Coronary artery (tissue), 2 donors: ENCODE data around the gene USHBP1.

Source experiments
- DNase-seq: peaks from one replicate; pipeline ENCODE4 v3.0.0-alpha.2; 2017; ENCODE audit warnings: low spot score
- H3K27ac ChIP-seq, 2 donors: fragments of 200-600 bp; sonication (generic); one replicate each; pipeline ENCODE4 v1.5.1; 2016 to 2019
- H3K4me3 ChIP-seq: fragments of 200-600 bp; sonication (generic); 2 replicates; pipeline ENCODE4 v1.5.1; 2016; ENCODE audit warnings: mild to moderate bottlenecking, moderate library complexity
- CTCF ChIP-seq: fragments of 200-600 bp; sonication (generic); IDR thresholded peaks from one replicate; pipeline ENCODE4 v1.5.1; 2019; ENCODE audit warnings: antibody characterized with exemption

Gene USHBP1

GRCh38 chr19:17216058-17216670 lies 48.4 kb downstream of the USHBP1 start:
- H3K27ac ChIP-seq, result peak overlapping the region in 1 of 2 donors; percentile 98
- no peak for DNase-seq
- no peak for TF ChIP-seq CTCF
- peak overlapping the region; percentile 90 for H3K4me3 ChIP-seq

GRCh38 chr19:17215127-17215971 lies 49.2 kb downstream of the USHBP1 start, which contains the start of gene USE1:
TSS of gene USE1 (plus strand) at chr19:17215357. CDS start at chr19:17215406, 49 bp downstream.
- peak; percentile 93 for DNase-seq
- peak within 1 kb of the TSS; percentile 90 for H3K4me3 ChIP-seq
- H3K27ac ChIP-seq, result peak within 1 kb of the TSS; percentile 86 to 98
- no peak for TF ChIP-seq CTCF

GRCh38 chr19:17214508-17215126 lies 49.9 kb downstream of the USHBP1 start:
- H3K27ac ChIP-seq, result peak overlapping the region; percentile 86 to 98
- no peak for DNase-seq
- TF ChIP-seq CTCF, result no peak
- peak overlapping the region; percentile 90 for H3K4me3 ChIP-seq

GRCh38 chr19:17213334-17213733 lies 51.2 kb downstream of the USHBP1 start:
- TF ChIP-seq CTCF, result no peak
- Histone ChIP-seq H3K4me3 (no peak overlapping the region), H3K27ac (no peak overlapping the region)
- DNase-seq, result no peak

- no peak overlapping the region for H3K27ac ChIP-seq
- DNase-seq, result no peak
- H3K4me3 ChIP-seq, result no peak overlapping the region
- TF ChIP-seq CTCF, result no peak
Observed at GRCh38 chr19:17211547-17212446, 52.7 kb downstream of the USHBP1 start.

- H3K4me3 ChIP-seq, result no peak overlapping the region
- TF ChIP-seq CTCF, result no peak
- H3K27ac ChIP-seq, result no peak overlapping the region
- no peak for DNase-seq
Observed at GRCh38 chr19:17210296-17210695, 54.2 kb downstream of the USHBP1 start.
